ENCODE data around the gene SLC12A7. TPM values are rescaled to one million over a fixed set of nuclear protein-coding genes. Genes with fewer than 3 reads are reported as not detected.

Gene SLC12A7
- total RNA-seq, 1 experiment from 2014 or later: 28.1 TPM

DNA sequence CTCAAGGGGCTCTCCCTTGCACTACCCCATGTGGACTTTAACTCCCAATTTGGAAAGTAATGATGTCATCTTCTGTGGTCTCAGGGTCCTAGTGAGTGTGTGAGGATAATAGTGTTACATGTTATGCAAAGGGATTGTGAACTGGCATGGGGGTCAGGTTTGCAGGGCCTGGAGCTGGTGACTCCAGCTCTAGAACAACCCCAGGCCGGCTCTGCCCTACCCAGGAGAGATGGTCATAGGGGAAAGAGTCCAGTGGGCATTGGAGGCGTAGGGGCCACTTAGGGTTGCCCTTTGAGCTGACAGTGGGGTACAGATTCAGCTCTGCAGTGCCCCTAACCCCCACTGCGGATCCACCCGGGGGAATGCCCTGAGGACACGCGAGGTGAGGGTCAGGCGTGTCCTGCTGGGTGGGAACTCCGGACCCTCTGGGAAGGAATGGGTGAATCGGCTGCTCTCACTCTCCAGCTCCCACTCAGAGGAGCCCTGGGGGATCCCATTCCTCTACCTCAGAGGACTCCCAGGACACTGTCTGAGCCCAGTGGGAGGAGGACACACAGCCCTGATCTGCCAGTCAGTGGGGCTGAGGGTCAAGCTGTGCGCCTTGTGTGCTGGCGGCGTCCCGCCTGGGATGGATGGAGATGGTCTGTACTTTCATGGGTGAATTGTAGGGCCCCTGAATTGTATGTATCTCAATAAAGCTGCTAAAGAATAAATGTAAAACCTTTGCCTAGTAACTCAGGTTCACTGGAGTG, 105.8 kb downstream of the SLC12A7 start:
- TF ChIP-seq FOXP1 (CRISPR knock-in tag; IDR thresholded peaks at IDR 0.05; ENCODE audit: borderline replicate concordance) (no peak), ETV6 (CRISPR knock-in tag; IDR thresholded peaks at IDR 0.05) (no peak)
- TF ChIP-seq, protein P1, sequence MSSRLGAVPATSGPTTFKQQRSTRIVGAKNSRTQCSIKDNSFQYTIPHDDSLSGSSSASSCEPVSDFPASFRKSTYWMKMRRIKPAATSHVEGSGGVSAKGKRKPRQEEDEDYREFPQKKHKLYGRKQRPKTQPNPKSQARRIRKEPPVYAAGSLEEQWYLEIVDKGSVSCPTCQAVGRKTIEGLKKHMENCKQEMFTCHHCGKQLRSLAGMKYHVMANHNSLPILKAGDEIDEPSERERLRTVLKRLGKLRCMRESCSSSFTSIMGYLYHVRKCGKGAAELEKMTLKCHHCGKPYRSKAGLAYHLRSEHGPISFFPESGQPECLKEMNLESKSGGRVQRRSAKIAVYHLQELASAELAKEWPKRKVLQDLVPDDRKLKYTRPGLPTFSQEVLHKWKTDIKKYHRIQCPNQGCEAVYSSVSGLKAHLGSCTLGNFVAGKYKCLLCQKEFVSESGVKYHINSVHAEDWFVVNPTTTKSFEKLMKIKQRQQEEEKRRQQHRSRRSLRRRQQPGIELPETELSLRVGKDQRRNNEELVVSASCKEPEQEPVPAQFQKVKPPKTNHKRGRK (CRISPR knock-in tag; IDR thresholded peaks at IDR 0.05; ENCODE audit: borderline replicate concordance): no peak
- TF ChIP-seq, protein P2, sequence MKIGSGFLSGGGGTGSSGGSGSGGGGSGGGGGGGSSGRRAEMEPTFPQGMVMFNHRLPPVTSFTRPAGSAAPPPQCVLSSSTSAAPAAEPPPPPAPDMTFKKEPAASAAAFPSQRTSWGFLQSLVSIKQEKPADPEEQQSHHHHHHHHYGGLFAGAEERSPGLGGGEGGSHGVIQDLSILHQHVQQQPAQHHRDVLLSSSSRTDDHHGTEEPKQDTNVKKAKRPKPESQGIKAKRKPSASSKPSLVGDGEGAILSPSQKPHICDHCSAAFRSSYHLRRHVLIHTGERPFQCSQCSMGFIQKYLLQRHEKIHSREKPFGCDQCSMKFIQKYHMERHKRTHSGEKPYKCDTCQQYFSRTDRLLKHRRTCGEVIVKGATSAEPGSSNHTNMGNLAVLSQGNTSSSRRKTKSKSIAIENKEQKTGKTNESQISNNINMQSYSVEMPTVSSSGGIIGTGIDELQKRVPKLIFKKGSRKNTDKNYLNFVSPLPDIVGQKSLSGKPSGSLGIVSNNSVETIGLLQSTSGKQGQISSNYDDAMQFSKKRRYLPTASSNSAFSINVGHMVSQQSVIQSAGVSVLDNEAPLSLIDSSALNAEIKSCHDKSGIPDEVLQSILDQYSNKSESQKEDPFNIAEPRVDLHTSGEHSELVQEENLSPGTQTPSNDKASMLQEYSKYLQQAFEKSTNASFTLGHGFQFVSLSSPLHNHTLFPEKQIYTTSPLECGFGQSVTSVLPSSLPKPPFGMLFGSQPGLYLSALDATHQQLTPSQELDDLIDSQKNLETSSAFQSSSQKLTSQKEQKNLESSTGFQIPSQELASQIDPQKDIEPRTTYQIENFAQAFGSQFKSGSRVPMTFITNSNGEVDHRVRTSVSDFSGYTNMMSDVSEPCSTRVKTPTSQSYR (CRISPR knock-in tag; IDR thresholded peaks at IDR 0.05): no peak
- no peaks in the 10 kb centered on the region for H3K9me3 Mint-ChIP-seq
- H3K27ac Mint-ChIP-seq: no peak overlapping the region
- DNase-seq (ENCODE audit: low spot score) (peak; percentile 6), ATAC-seq (no peak)
- peaks cover 24% of the 10 kb centered on the region for H3K4me1 Mint-ChIP-seq
- H3K4me3 Mint-ChIP-seq: peak overlapping the region; percentile 47
- H3K36me3 Mint-ChIP-seq: no peaks in the 10 kb centered on the region
- H3K27me3 Mint-ChIP-seq (ENCODE audit: low read depth): peaks cover 65% of the 10 kb centered on the region
- POLR2A ChIA-PET: no interaction called here
- CTCF ChIA-PET: interaction anchor here (1.0 to 3.1 kb wide), 7 partner anchors 16 to 374 kb away, joined by 3 to 26 read pairs (median 4); no protein-coding TSS in a partner anchor

DNA sequence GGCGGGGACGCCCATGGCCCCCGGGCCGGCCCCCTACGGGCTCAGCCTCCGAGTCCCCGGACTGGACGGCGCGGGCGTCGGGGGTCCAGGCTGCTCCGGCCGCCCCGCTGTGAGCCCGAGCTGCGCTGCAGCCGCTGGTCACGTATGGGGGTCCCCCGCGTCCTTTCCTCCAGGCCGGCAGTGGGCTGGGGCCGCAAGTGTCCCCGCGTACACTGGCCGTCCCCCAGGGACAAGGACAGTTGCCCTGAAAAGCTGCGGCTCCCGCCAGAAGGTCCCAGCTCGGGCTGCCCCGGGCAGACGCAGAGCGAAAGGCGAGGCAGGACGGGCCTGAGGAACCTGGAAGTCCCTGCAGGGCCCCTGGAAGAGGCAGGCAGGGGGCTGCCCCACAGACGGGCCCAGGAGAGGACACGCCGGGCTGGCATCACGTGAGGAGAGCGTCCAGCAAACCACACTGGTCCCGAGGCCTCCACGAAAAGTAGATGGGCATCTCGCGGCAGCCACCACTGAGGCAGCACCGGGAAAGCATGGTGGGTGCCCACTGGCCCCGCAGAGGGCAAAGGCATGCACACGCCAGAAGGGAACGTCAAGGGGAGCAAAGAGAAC, 106.5 kb downstream of the SLC12A7 start:
- no peaks in the 10 kb centered on the region for H3K9me3 Mint-ChIP-seq
- H3K27ac Mint-ChIP-seq: no peak overlapping the region
- ChIA-PET POLR2A (no interaction called here), CTCF (interaction anchor here (0.5 to 3.1 kb wide), 7 partner anchors 15 to 375 kb away, joined by 3 to 22 read pairs (median 3); no protein-coding TSS in a partner anchor)
- DNase-seq (ENCODE audit: low spot score): peak; percentile 19
- no peak for TF ChIP-seq MXD4 (CRISPR knock-in tag; IDR thresholded peaks at IDR 0.05; ENCODE audit: borderline replicate concordance)
- TF ChIP-seq NR1H2 (CRISPR knock-in tag; IDR thresholded peaks at IDR 0.05): no peak
- TF ChIP-seq TP53 (CRISPR knock-in tag; IDR thresholded peaks at IDR 0.05): no peak
- TF ChIP-seq ZNF416 (CRISPR knock-in tag; IDR thresholded peaks at IDR 0.05): no peak
- TF ChIP-seq FOXK1 (CRISPR knock-in tag; IDR thresholded peaks at IDR 0.05): no peak
- TF ChIP-seq, protein P3, sequence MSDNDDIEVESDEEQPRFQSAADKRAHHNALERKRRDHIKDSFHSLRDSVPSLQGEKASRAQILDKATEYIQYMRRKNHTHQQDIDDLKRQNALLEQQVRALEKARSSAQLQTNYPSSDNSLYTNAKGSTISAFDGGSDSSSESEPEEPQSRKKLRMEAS (CRISPR knock-in tag; IDR thresholded peaks at IDR 0.05): no peak
- TF ChIP-seq, protein P4, sequence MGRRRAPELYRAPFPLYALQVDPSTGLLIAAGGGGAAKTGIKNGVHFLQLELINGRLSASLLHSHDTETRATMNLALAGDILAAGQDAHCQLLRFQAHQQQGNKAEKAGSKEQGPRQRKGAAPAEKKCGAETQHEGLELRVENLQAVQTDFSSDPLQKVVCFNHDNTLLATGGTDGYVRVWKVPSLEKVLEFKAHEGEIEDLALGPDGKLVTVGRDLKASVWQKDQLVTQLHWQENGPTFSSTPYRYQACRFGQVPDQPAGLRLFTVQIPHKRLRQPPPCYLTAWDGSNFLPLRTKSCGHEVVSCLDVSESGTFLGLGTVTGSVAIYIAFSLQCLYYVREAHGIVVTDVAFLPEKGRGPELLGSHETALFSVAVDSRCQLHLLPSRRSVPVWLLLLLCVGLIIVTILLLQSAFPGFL (CRISPR knock-in tag; IDR thresholded peaks at IDR 0.05; ENCODE audit: borderline replicate concordance): no peak
- no peak for TF ChIP-seq SOX15 (CRISPR knock-in tag; IDR thresholded peaks at IDR 0.05)
- TF ChIP-seq ZNF232 (CRISPR knock-in tag; IDR thresholded peaks at IDR 0.05): no peak
- TF ChIP-seq, protein P5, sequence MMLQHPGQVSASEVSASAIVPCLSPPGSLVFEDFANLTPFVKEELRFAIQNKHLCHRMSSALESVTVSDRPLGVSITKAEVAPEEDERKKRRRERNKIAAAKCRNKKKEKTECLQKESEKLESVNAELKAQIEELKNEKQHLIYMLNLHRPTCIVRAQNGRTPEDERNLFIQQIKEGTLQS (CRISPR knock-in tag; conservative IDR thresholded peaks at IDR 0.05): no peak
- TF ChIP-seq PRRX2 (CRISPR knock-in tag; IDR thresholded peaks at IDR 0.05): no peak
- TF ChIP-seq, protein P6, sequence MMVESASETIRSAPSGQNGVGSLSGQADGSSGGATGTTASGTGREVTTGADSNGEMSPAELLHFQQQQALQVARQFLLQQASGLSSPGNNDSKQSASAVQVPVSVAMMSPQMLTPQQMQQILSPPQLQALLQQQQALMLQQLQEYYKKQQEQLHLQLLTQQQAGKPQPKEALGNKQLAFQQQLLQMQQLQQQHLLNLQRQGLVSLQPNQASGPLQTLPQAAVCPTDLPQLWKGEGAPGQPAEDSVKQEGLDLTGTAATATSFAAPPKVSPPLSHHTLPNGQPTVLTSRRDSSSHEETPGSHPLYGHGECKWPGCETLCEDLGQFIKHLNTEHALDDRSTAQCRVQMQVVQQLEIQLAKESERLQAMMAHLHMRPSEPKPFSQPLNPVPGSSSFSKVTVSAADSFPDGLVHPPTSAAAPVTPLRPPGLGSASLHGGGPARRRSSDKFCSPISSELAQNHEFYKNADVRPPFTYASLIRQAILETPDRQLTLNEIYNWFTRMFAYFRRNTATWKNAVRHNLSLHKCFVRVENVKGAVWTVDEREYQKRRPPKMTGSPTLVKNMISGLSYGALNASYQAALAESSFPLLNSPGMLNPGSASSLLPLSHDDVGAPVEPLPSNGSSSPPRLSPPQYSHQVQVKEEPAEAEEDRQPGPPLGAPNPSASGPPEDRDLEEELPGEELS (CRISPR knock-in tag; IDR thresholded peaks at IDR 0.05): no peak; the same call in 1 of the 2 replicates
- no peak for TF ChIP-seq ZNF121 (CRISPR knock-in tag; IDR thresholded peaks at IDR 0.05)
- peaks cover 17% of the 10 kb centered on the region for H3K4me1 Mint-ChIP-seq
- H3K36me3 Mint-ChIP-seq: no peaks in the 10 kb centered on the region
- no peak for ATAC-seq
- peaks cover 58% of the 10 kb centered on the region for H3K27me3 Mint-ChIP-seq (ENCODE audit: low read depth)
- H3K4me3 Mint-ChIP-seq: peak overlapping the region; percentile 47
